Measurements from ENCODE around the gene TKTL1.

DNA sequence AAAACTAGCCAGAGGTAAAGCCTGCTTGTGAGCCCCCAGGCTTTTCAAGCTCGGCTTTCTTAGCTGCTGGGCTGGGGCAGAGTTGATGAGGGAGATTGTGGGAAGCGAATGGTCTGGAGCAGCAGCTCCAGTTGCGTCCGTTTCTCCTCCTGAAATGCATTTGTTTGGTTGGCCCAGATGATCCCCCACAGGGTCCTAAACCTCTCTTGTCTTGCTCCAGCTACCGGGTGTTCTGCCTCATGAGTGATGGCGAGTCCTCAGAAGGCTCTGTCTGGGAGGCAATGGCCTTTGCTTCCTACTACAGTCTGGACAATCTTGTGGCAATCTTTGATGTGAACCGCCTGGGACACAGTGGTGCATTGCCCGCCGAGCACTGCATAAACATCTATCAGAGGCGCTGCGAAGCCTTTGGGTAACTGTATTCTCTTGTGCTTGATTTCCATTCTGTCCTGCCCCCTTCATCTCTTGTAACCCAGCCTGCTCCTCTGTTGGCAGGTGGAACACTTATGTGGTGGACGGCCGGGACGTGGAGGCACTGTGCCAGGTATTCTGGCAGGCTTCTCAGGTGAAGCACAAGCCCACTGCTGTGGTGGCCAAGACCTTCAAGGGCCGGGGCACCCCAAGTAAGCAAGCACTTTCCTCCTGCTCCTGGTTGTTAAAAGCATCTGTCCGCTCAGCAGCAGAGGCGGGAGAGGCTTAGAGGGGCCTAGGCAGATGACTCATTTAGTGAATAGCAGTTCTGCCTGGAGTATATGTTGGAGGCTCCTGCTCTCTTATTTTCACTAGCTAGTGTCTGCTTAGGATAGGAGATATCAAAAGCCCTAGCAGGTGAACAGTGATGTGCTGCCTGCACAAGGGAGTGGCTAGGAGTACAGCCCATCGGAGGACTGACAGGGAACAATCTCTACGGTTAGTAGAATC, 15.3 kb downstream of the TKTL1 start:
- TF ChIP-seq POLR2A (IDR thresholded peaks at IDR 0.05): no peak
- TF ChIP-seq, protein P1, sequence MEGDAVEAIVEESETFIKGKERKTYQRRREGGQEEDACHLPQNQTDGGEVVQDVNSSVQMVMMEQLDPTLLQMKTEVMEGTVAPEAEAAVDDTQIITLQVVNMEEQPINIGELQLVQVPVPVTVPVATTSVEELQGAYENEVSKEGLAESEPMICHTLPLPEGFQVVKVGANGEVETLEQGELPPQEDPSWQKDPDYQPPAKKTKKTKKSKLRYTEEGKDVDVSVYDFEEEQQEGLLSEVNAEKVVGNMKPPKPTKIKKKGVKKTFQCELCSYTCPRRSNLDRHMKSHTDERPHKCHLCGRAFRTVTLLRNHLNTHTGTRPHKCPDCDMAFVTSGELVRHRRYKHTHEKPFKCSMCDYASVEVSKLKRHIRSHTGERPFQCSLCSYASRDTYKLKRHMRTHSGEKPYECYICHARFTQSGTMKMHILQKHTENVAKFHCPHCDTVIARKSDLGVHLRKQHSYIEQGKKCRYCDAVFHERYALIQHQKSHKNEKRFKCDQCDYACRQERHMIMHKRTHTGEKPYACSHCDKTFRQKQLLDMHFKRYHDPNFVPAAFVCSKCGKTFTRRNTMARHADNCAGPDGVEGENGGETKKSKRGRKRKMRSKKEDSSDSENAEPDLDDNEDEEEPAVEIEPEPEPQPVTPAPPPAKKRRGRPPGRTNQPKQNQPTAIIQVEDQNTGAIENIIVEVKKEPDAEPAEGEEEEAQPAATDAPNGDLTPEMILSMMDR (IDR thresholded peaks at IDR 0.05): no peak

All from right lobe of liver (tissue), 4 donors.